ENCODE results near the gene EXOC1. TPM values are rescaled to one million over a fixed set of nuclear protein-coding genes. Genes with fewer than 3 reads are reported as not detected.

The EXOC1 gene
- total RNA-seq, 4 donors from 2014 or later, result 52.3 to 75.4 (median 61.3) TPM

DNA sequence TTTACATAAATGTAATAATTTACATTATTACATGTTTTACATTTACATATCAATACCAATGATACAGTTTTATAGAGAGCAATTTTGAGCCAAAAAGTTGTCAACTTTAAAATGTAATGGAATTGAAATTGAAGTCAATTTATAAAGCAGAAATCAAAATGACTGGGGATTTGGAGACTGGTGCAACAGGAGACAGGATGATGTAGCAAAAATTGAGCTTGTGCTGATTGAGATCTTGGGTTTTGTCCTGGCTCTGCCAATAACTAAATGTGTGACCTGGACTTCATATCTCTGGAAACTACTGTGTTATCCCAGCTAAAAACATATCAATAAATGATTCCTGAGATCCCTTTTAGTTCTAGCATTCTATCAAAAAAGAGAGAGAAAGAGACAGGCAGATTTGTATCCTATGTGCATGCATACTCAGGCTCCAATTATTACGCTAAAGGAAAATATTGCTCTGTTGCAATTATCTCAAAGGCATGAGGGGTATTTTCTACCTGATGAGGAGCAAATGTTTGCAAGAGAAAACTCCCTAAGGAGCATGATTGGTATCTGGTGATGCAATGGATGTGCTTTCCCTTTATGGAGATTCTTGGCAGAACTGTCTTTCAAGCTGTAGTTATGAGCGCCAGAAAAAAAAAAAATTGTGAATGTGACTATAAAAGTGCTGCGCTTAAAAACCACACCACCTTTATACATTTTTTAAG is 19.2 kb upstream of the EXOC1 start:
- TF ChIP-seq, protein P1, sequence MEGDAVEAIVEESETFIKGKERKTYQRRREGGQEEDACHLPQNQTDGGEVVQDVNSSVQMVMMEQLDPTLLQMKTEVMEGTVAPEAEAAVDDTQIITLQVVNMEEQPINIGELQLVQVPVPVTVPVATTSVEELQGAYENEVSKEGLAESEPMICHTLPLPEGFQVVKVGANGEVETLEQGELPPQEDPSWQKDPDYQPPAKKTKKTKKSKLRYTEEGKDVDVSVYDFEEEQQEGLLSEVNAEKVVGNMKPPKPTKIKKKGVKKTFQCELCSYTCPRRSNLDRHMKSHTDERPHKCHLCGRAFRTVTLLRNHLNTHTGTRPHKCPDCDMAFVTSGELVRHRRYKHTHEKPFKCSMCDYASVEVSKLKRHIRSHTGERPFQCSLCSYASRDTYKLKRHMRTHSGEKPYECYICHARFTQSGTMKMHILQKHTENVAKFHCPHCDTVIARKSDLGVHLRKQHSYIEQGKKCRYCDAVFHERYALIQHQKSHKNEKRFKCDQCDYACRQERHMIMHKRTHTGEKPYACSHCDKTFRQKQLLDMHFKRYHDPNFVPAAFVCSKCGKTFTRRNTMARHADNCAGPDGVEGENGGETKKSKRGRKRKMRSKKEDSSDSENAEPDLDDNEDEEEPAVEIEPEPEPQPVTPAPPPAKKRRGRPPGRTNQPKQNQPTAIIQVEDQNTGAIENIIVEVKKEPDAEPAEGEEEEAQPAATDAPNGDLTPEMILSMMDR (IDR thresholded peaks at IDR 0.05; ENCODE audit: low read depth), result no peak

- TF ChIP-seq, protein P1 (IDR thresholded peaks at IDR 0.05; ENCODE audit: low read depth), result no peak
Measured at GRCh38 chr4:55837903-55838302, 15.5 kb upstream of the EXOC1 start.

GRCh38 chr4:55838356-55838755 is 15.1 kb upstream of the EXOC1 start:
- TF ChIP-seq, protein P1 (IDR thresholded peaks at IDR 0.05; ENCODE audit: low read depth), result no peak

DNA sequence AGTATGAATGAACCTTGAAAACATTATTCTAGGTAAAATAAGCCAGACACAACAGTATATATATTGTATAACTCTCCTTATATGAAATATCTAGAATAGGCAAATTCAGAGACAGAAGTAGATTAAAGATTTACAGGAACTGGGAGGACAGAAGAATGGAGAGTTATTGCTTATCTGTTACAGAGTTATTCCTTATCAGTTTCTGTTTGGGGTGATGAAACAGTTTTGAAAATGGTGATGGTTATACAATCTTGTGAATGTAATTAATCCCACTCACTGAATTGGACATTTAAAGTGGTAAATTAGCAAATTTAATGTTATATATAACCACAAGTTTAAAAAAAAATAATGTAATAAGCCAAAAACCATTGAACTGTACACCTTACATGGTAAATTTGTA is 14.5 kb upstream of the EXOC1 start:
- TF ChIP-seq, protein P1 (IDR thresholded peaks at IDR 0.05; ENCODE audit: low read depth), result no peak

GRCh38 chr4:55840956-55841355 is 12.5 kb upstream of the EXOC1 start:
- TF ChIP-seq, protein P1 (IDR thresholded peaks at IDR 0.05; ENCODE audit: low read depth), result no peak

GRCh38 chr4:55849724-55850123 is 3.7 kb upstream of the EXOC1 start:
- TF ChIP-seq, protein P1 (IDR thresholded peaks at IDR 0.05; ENCODE audit: low read depth), result no peak

DNA sequence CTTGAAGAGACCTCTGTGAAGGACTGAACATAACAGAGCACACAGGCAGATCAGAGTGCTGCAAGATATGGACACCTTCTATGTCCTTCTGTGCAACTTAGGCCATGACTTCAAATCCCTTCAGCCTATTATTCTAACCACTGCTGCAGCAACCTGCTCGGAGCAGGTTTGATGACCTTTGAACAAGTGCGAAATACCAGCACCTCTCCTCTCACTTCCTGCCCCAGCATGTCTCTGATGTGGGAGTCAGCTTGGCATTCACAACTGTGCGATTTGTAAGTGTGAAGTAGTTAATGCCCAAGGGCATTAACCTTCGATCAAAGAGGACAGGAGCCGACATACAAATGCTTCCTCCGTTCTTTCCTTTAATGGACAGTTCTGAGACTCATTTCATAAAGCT is 1.6 kb upstream of the EXOC1 start:
- TF ChIP-seq, protein P1 (IDR thresholded peaks at IDR 0.05; ENCODE audit: low read depth), result no peak
